Astrocyte of the spinal cord (primary cell): ENCODE results near the gene HLA-DQA1.

ENCODE experiments used
- DNase-seq: peaks from one replicate; pipeline ENCODE4 v3.0.0; 2011; ENCODE audit warnings: low read depth, low spot score
- H3K4me3 ChIP-seq: 2 replicates; pipeline ENCODE4 v1.5.1; 2011; ENCODE audit warnings: low read depth, mild to moderate bottlenecking, low read length, moderate library complexity
- CTCF ChIP-seq: IDR thresholded peaks from 2 replicates; pipeline ENCODE4 v1.5.1; 2012; ENCODE audit warnings: low read depth, mild to moderate bottlenecking, low read length, inconsistent platforms
- in situ Hi-C: cut with HindIII; loops from 2 replicates; pipeline ENCODE4 v1.10.0; 2017; ENCODE audit warnings: low sequenced_read_pairs

HLA-DQA1 gene

GRCh38 chr6:32679492-32679891 lies 42.3 kb downstream of the HLA-DQA1 start:
- no peak for TF ChIP-seq CTCF

GRCh38 chr6:32680055-32680454 lies 42.8 kb downstream of the HLA-DQA1 start:
- no peak for TF ChIP-seq CTCF
- H3K4me3 ChIP-seq, result no peak overlapping the region
- in situ Hi-C loops, result no loop called here
- DNase-seq, result no peak

More at GRCh38 chr6:32679492-32679891, 42.3 kb downstream of the HLA-DQA1 start:
- H3K4me3 ChIP-seq, result no peak overlapping the region
- in situ Hi-C loops, result no loop called here
- no peak for DNase-seq

GRCh38 chr6:32684246-32684645 lies 47.0 kb downstream of the HLA-DQA1 start:
- DNase-seq, result no peak
- H3K4me3 ChIP-seq, result no peak overlapping the region
- in situ Hi-C loops, result no loop called here
- TF ChIP-seq CTCF, result no peak

GRCh38 chr6:32685603-32686002 lies 48.4 kb downstream of the HLA-DQA1 start:
- TF ChIP-seq CTCF, result no peak
- in situ Hi-C loops, result no loop called here
- no peak overlapping the region for H3K4me3 ChIP-seq
- DNase-seq, result no peak

- in situ Hi-C loops, result no loop called here
- DNase-seq, result no peak
- no peak overlapping the region for H3K4me3 ChIP-seq
- no peak for TF ChIP-seq CTCF
These were observed 52.6 kb downstream of the HLA-DQA1 start for GRCh38 chr6:32689531-32690501.

DNA sequence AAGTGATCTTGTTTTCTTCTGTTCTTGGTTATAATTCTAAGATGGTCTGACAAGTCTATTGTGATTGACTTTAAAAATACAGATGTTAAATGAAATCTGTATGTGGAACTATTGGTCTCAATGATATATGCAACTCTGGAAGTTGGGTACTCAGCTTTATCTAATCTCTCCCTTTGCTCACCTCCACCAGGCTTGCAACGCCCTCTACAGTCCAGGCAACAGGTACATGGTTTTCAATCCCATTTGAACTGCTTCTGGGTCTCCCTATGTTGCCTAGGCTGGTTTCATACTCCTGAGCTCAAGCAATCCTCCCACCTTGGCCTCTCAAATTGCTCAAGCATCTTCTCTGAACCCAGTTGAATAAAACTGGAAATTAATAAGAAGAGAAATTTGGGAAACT lies 54.8 kb downstream of the HLA-DQA1 start:
- no peak for TF ChIP-seq CTCF
- in situ Hi-C loops, result no loop called here
- H3K4me3 ChIP-seq, result no peak overlapping the region
- no peak for DNase-seq
